PC-3 (cell line): Measurements from ENCODE around the gene GPC6.

ENCODE experiments used
- CTCF ChIP-seq: fragments of 300-600 bp; sonication (generic); conservative IDR thresholded peaks from 2 replicates; pipeline ENCODE4 v1.5.1; 2017; ENCODE audit warnings: antibody characterized with exemption, low read depth, mild to moderate bottlenecking, low read length
- EZH2 ChIP-seq: fragments of 300-600 bp; sonication (generic); IDR thresholded peaks from one replicate; pipeline ENCODE4 v1.6.1; 2017; ENCODE audit warnings: antibody characterized with exemption, mild to moderate bottlenecking, low read length; ENCODE audit not compliant: unreplicated experiment
- EZH2phosphoT487 ChIP-seq: fragments of 300-600 bp; sonication (generic); IDR thresholded peaks from 2 replicates; pipeline ENCODE4 v1.6.1; 2018; ENCODE audit warnings: mild to moderate bottlenecking, antibody characterized with exemption, low read length, borderline replicate concordance

GRCh38 chr13:93976528-93976927, 749.9 kb downstream of the GPC6 start:
- no peak for TF ChIP-seq CTCF
- no peak for TF ChIP-seq EZH2
- no peak for TF ChIP-seq EZH2phosphoT487
